IMR-90 (cell line): ENCODE data around the gene CAPN7. TPM values are rescaled to one million over a fixed set of nuclear protein-coding genes. Genes with fewer than 3 reads are reported as not detected.

Source experiments
- ATAC-seq: fragments of 200-7000 bp; cut with Tn5 transposase; 2 replicates; pipeline ENCODE4 v1.9.1; 2020; ENCODE audit warnings: low read depth, mild to moderate bottlenecking, moderate library complexity
- BruUV-seq: library from RNA; stranded (reverse); fragments of 400-500 nt; replicated peaks from 2 replicates; lab custom pipeline; 2021; lab: Mats Ljungman, UMichigan
- CTCF ChIA-PET: fragments of 300-600 bp; formaldehyde crosslinking; extraction: SDS; loops from one replicate; lab custom pipeline; 2021; ENCODE audit warnings: antibody characterized with exemption; lab: Yijun Ruan, JAX
- POLR2A ChIA-PET: fragments of 300-600 bp; sonication (Branson Sonifier 250); formaldehyde crosslinking; loops from one replicate; lab custom pipeline; 2022; ENCODE audit warnings: antibody characterized with exemption; ENCODE audit not compliant: unreplicated experiment; lab: Charles Lee
- DNase-seq: peaks from one replicate; pipeline ENCODE4 v3.0.0; 2013
- H2AFZ ChIP-seq: replicated peaks from 2 replicates; pipeline ENCODE3; 2013; ENCODE audit warnings: low read length, mild to moderate bottlenecking; ENCODE audit not compliant: poor library complexity
- H2AK5ac ChIP-seq: 2 replicates; pipeline ENCODE4 v1.6.1; 2013; ENCODE audit warnings: low read depth, low read length, inconsistent platforms
- H2AK9ac ChIP-seq: replicated peaks from 2 replicates; pipeline ENCODE3; 2013; ENCODE audit warnings: mild to moderate bottlenecking, low read depth, low read length, moderate library complexity; ENCODE audit not compliant: poor library complexity
- H2BK120ac ChIP-seq: 2 replicates; pipeline ENCODE4 v1.6.1; 2013; ENCODE audit warnings: low read depth, low read length, inconsistent platforms
- H2BK15ac ChIP-seq: 3 replicates; pipeline ENCODE4 v1.6.1; 2013; ENCODE audit warnings: low read depth, low read length, inconsistent platforms
- H2BK20ac ChIP-seq: 2 replicates; pipeline ENCODE4 v1.6.1; 2013; ENCODE audit warnings: low read depth, mild to moderate bottlenecking, inconsistent platforms, low read length, moderate library complexity
- H2BK5ac ChIP-seq: 2 replicates; pipeline ENCODE4 v1.6.1; 2013; ENCODE audit warnings: mild to moderate bottlenecking, low read depth, low read length, inconsistent platforms; ENCODE audit not compliant: poor library complexity, severe bottlenecking
- H3K14ac ChIP-seq: replicated peaks from 2 replicates; pipeline ENCODE4 v1.6.1; 2013; ENCODE audit warnings: low read depth, low read length, inconsistent platforms
- H3K18ac ChIP-seq: 2 replicates; pipeline ENCODE4 v1.6.1; 2013; ENCODE audit warnings: low read depth, low read length, control low read depth
- H3K23ac ChIP-seq: 2 replicates; pipeline ENCODE4 v1.6.1; 2013; ENCODE audit warnings: low read depth, low read length, inconsistent platforms
- H3K27ac ChIP-seq: 2 replicates; pipeline ENCODE4 v1.5.1; 2013; ENCODE audit warnings: mild to moderate bottlenecking, control low read depth, low read length; ENCODE audit not compliant: insufficient read depth
- H3K27me3 ChIP-seq: 2 replicates; pipeline ENCODE4 v1.6.1; 2013; ENCODE audit warnings: low read length; ENCODE audit not compliant: control insufficient read depth, insufficient read depth
- H3K36me3 ChIP-seq: 2 replicates; pipeline ENCODE4 v1.6.1; 2013; ENCODE audit warnings: low read length, mixed read lengths; ENCODE audit not compliant: control insufficient read depth, insufficient read depth
- H3K4ac ChIP-seq: 2 replicates; pipeline ENCODE4 v1.6.1; 2013; ENCODE audit warnings: low read depth, low read length, inconsistent platforms
- H3K4me1 ChIP-seq: 2 replicates; pipeline ENCODE4 v1.6.1; 2013; ENCODE audit warnings: low read length, mixed read lengths; ENCODE audit not compliant: control insufficient read depth, insufficient read depth
- H3K4me2 ChIP-seq: 2 replicates; pipeline ENCODE4 v1.6.1; 2013; ENCODE audit warnings: low read depth, mild to moderate bottlenecking, control low read depth, low read length, moderate library complexity
- H3K4me3 ChIP-seq: 2 replicates; pipeline ENCODE4 v1.5.1; 2013; ENCODE audit warnings: low read depth, mild to moderate bottlenecking, control low read depth, low read length, moderate library complexity; ENCODE audit not compliant: insufficient read depth
- H3K56ac ChIP-seq: 2 replicates; pipeline ENCODE4 v1.6.1; 2013; ENCODE audit warnings: low read length, inconsistent platforms; ENCODE audit not compliant: insufficient read depth; ENCODE audit errors: extremely low read depth
- H3K79me1 ChIP-seq, 2 experiments: 2 replicates each; pipeline ENCODE4 v1.6.1; 2013; ENCODE audit warnings: low read length in 2 of 2, inconsistent platforms in 1 of 2, low read depth in 1 of 2
- H3K9ac ChIP-seq: 2 replicates; pipeline ENCODE4 v1.6.1; 2013; ENCODE audit warnings: low read depth, low read length, control low read depth
- H3K9me1 ChIP-seq: 2 replicates; pipeline ENCODE4 v1.6.1; 2013; ENCODE audit warnings: low read length, inconsistent platforms; ENCODE audit not compliant: insufficient read depth
- H3K9me3 ChIP-seq: 2 replicates; pipeline ENCODE4 v1.6.1; 2013; ENCODE audit warnings: low read length; ENCODE audit not compliant: control insufficient read depth, insufficient read depth
- H4K20me1 ChIP-seq: 2 replicates; pipeline ENCODE4 v1.6.1; 2013; ENCODE audit warnings: low read length, inconsistent platforms; ENCODE audit not compliant: insufficient read depth
- H4K5ac ChIP-seq: 2 replicates; pipeline ENCODE4 v1.6.1; 2013; ENCODE audit warnings: mild to moderate bottlenecking, low read depth, low read length, control low read depth
- H4K8ac ChIP-seq, 2 experiments: 2 replicates each; pipeline ENCODE4 v1.6.1; 2013; ENCODE audit warnings: low read depth in 2 of 2, low read length in 2 of 2, control low read depth in 1 of 2, inconsistent platforms in 1 of 2
- H4K91ac ChIP-seq: 2 replicates; pipeline ENCODE4 v1.6.1; 2013; ENCODE audit warnings: low read depth, low read length, inconsistent platforms; ENCODE audit not compliant: insufficient read depth
- CHD1 ChIP-seq: IDR thresholded peaks from 2 replicates; pipeline ENCODE4 v1.6.1; 2012; ENCODE audit warnings: low read depth, low read length, improper control_type of control experiment
- CTCF ChIP-seq: conservative IDR thresholded peaks from 2 replicates; pipeline ENCODE4 v1.5.1; 2012; ENCODE audit warnings: mild to moderate bottlenecking, low read depth, low read length, improper control_type of control experiment
- MAFK ChIP-seq: IDR thresholded peaks from 2 replicates; pipeline ENCODE4 v1.6.1; 2012; ENCODE audit warnings: low read depth, low read length, improper control_type of control experiment
- NFE2L2 ChIP-seq: fragments of 150-350 bp; IDR thresholded peaks from 2 replicates; pipeline ENCODE4 v1.6.1; 2016; ENCODE audit warnings: low read depth, mild to moderate bottlenecking, low read length
- RAD21 ChIP-seq: IDR thresholded peaks from 2 replicates; pipeline ENCODE4 v1.6.1; 2012; ENCODE audit warnings: low read length, improper control_type of control experiment
- RCOR1 ChIP-seq: IDR thresholded peaks from 2 replicates; pipeline ENCODE4 v1.6.1; 2012; ENCODE audit warnings: mild to moderate bottlenecking, low read length, improper control_type of control experiment; ENCODE audit not compliant: insufficient replicate concordance
- RFX5 ChIP-seq: IDR thresholded peaks from 2 replicates; pipeline ENCODE4 v1.8.0; 2012; ENCODE audit warnings: low read depth, mild to moderate bottlenecking, low read length, moderate library complexity
- WGBS, 2 experiments: methylation state at CpG; one replicate each; pipeline versions ENCODE4 v1.1.5 to v1.1.7; 2013; ENCODE audit warnings: missing lambda C conversion rate in 2 of 2; ENCODE audit not compliant: insufficient read length in 1 of 2; ENCODE audit errors: extremely low coverage in 2 of 2; 5-methylcytosine and 5-hydroxymethylcytosine counted together
- dilution Hi-C: fragments of 300-500 bp; cut with HindIII; formaldehyde crosslinking; loops from one replicate; pipeline ENCODE4 v1.14.3; 2018; ENCODE audit warnings: low sequenced_read_pairs; ENCODE audit not compliant: unreplicated experiment
- in situ Hi-C: fragments of 300-500 bp; cut with MboI; formaldehyde crosslinking; loops from 3 replicates; pipeline ENCODE4 v1.14.3; 2019; ENCODE audit warnings: low sequenced_read_pairs, inconsistent platforms, mixed read lengths
- intact Hi-C: fragments of 100-400 bp; cut with micrococcal nuclease; formaldehyde crosslinking; loops from 2 replicates; pipeline ENCODE4 v1.10.0; 2022
- polyA plus RNA-seq, 3 experiments: library from polyadenylated mRNA; depleted of rRNA; stranded (reverse); fragments of >200 nt; gene quantifications; 2 replicates each; pipeline ENCODE4 v1.2.3, GENCODE V29; 2012; ENCODE audit warnings: low replicate concordance in 1 of 3
- total RNA-seq: library from RNA; depleted of rRNA; stranded (reverse); fragments of >200 nt; gene quantifications from 2 replicates; pipeline ENCODE4 v1.2.3, GENCODE V29; 2012

The CAPN7 gene
- total and polyA plus RNA-seq, 2 of the 4 experiments (the other 2 are of a cell fraction), result 14.5 to 21.3 TPM

GRCh38 chr3:15260531-15260930, 54.5 kb downstream of the CAPN7 start:
- 0 out of 4 replicates have a peak, but pooled peaks cover 0 to 2% of the 10 kb centered on the region in 2 experiments for H3K79me1 ChIP-seq
- no peaks in the 10 kb centered on the region for H3K27me3 ChIP-seq
- in situ Hi-C loops, result no loop called here
- ChIA-PET POLR2A (no interaction called here), CTCF (no interaction called here)
- WGBS, 2 experiments, result 100% methylated on average over 1 of the region's 4 CpGs; no CpG with 5 or more reads in 1 of the 2 experiments
- H3K9ac ChIP-seq, result no peak overlapping the region
- no peak overlapping the region for H3K27ac ChIP-seq
- no peak overlapping the region for H2BK15ac ChIP-seq
- H2AK5ac ChIP-seq, result no peak overlapping the region
- H2BK20ac ChIP-seq, result no peak overlapping the region
- H2BK5ac ChIP-seq, result no peak overlapping the region
- H3K4me2 ChIP-seq, result no peak overlapping the region
- no peak overlapping the region for H4K5ac ChIP-seq
- H3K4me3 ChIP-seq, result no peak overlapping the region
- H4K8ac ChIP-seq, result no peak overlapping the region
- H3K23ac ChIP-seq, result no peak overlapping the region
- intact Hi-C loops, result no loop called here
- ATAC-seq (no peak), DNase-seq (no peak)
- H3K36me3 ChIP-seq, result peaks cover 32% of the 10 kb centered on the region
- H2BK120ac ChIP-seq, result no peak overlapping the region
- no peaks in the 10 kb centered on the region for H3K4me1 ChIP-seq
- H4K91ac ChIP-seq, result no peak overlapping the region
- dilution Hi-C loops, result no loop called here
- no peak overlapping the region for H3K4ac ChIP-seq
- no TSS peak for BruUV-seq
- H3K56ac ChIP-seq, result no peak overlapping the region
- no peak overlapping the region for H3K14ac ChIP-seq
- no peaks in the 10 kb centered on the region; the same call in 1 of the 2 replicates for H4K20me1 ChIP-seq
- H2AFZ ChIP-seq, result no peak overlapping the region
- no peaks in the 10 kb centered on the region for H3K9me3 ChIP-seq
- no peak overlapping the region for H3K18ac ChIP-seq
- peaks cover 4% of the 10 kb centered on the region; the same call in 1 of the 2 replicates for H3K9me1 ChIP-seq
- no peak for TF ChIP-seq RFX5
- no peak for TF ChIP-seq MAFK
- no peak for TF ChIP-seq RCOR1
- TF ChIP-seq RAD21, result no peak
- TF ChIP-seq NFE2L2, result no peak
- no peak for TF ChIP-seq CTCF
- no peak for TF ChIP-seq CHD1
- no peak overlapping the region for H2AK9ac ChIP-seq
